HepG2 (cell line): ENCODE measurements around the gene ZNF90.
"Not testable (repeated sequence)": the region's sequence is repeated elsewhere in the genome, so short reads cannot be mapped to it uniquely, and the experiment has no call there.

ENCODE experiments used
- CHCHD3 ChIP-seq: sonication (generic); formaldehyde crosslinking; IDR thresholded peaks from 2 replicates; pipeline ENCODE4 v1.8.0; 2022; ENCODE audit warnings: mild to moderate bottlenecking, missing genetic modification reagents, moderate library complexity
- ZNF749 ChIP-seq: sonication (generic); formaldehyde crosslinking; IDR thresholded peaks from 2 replicates; pipeline ENCODE4 v1.8.0; 2022; ENCODE audit warnings: mild to moderate bottlenecking, missing genetic modification reagents, moderate library complexity, borderline replicate concordance

- not testable (repeated sequence) for TF ChIP-seq CHCHD3; ZNF749 (CRISPR knock-in tag)
These were observed 74.7 kb downstream of the ZNF90 start for GRCh38 chr19:20152506-20152905.
